Endothelial cell of hepatic sinusoid (primary cell): ENCODE data around the gene CCL24.
"Not testable (repeated sequence)": the region's sequence is repeated elsewhere in the genome, so short reads cannot be mapped to it uniquely, and the experiment has no call there.

Source experiments
- in situ Hi-C: cut with HindIII; loops from 2 replicates; pipeline ENCODE4 v1.10.0; 2017; ENCODE audit warnings: low sequenced_read_pairs

The CCL24 gene

GRCh38 chr7:75789361-75789924 lies 24.2 kb downstream of the CCL24 start:
- in situ Hi-C loops: no loop called here

GRCh38 chr7:75788154-75788847 lies 25.3 kb downstream of the CCL24 start:
- in situ Hi-C loops: not testable (repeated sequence)

DNA sequence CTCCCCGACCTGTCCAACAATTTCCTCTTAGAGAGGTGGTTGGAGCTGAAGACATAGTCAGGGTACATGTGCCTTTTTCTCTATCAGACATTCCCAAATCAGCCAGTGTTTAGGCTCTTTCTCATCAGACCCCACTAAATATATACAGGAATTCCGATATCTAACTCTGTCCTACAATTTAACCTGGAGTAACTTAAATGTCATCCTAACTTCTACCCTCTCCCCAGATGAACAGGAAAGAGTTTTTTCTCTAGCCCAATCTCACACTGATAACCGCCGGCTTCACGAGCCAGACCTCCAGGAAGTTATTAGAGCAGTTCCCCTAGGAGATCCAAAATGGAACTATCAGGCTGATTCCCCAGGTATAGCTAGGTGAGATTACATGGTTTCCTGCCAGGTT lies 30.5 kb downstream of the CCL24 start:
- in situ Hi-C loops: not testable (repeated sequence)

GRCh38 chr7:75780647-75781273 lies 32.8 kb downstream of the CCL24 start:
- in situ Hi-C loops: not testable (repeated sequence)

- in situ Hi-C loops: not testable (repeated sequence)
These were observed 34.1 kb downstream of the CCL24 start for GRCh38 chr7:75779516-75779915.

- in situ Hi-C loops: not testable (repeated sequence)
These were observed 34.6 kb downstream of the CCL24 start for GRCh38 chr7:75779035-75779434.

- in situ Hi-C loops: no loop called here
These were observed 37.2 kb downstream of the CCL24 start for GRCh38 chr7:75776295-75776971.

DNA sequence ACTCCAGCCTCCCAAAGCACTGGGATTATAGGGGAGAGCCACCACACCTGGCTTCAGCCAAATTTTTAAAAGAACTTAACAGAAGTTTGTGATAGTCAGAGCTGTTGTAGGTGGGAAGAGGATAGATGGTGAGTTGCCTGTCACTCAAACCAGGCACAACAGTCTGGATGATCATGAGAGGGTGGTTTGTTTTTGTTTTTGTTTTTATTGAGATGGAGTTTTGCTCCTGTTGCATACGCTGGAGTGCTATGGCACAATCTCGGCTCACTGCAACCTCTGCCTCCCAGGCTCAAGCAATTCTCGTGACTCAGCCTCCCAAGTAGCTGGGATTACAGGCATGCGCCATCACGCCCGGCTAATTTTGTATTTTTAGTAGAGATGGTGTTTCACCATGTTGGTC lies 39.6 kb downstream of the CCL24 start:
- in situ Hi-C loops: loop anchor here (25.0 kb wide), 1 partner anchor 187 kb away; no protein-coding TSS in a partner anchor

DNA sequence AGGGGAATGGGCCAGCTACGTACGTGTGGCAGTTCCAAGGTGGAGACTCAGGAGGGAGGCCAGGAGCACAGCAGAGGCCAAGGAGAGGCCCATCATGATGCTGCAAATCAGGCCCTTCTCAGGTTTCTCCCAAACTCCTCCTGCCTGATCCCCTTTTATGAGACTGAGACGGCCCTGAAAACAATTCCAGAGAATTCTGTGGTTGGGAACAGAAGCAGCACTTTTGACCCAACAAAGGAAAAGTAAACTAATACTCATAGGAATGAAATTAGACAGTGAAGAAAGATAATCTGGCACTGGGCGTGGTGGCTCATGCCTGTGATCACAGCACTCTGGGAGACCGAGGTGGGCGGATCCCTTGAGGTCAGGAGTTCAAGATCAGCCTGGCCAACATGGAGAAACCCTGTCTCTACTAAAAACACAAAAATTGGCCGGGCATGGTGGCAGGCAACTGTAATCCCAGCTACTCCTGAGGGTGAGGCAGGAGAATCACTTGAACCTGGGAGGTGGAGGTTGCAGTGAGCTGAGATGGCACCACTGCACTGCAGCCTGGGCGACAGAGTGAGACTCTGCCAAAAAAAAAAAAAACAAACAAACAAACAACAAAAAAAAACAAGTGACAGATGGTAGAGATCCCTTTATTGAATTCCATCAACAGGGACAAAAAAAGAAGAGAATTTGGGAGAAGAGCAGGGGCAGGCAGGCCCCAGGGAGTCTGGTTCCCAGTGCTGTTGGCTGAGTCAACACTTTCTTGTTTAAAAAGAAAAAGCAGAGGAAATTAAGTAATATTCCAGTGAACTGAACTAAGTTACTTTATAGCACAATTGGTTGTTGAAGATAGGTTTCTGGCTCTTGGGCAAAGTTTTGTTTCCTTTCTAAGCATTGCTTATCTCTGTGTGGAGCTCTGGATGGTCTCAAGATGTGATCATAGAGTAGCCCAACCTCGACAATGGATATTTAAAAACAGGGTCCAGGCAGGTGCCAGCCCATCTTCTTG lies 41.2 kb downstream of the CCL24 start, which contains the start of gene CCL26:
Gene CCL26 (minus strand): TSS at position 131 of the 997 bp plus-strand sequence. CDS start 35 bp downstream, at position 96.
- in situ Hi-C loops: loop anchor here (25.0 kb wide), 1 partner anchor 185 kb away; no protein-coding TSS in a partner anchor

DNA sequence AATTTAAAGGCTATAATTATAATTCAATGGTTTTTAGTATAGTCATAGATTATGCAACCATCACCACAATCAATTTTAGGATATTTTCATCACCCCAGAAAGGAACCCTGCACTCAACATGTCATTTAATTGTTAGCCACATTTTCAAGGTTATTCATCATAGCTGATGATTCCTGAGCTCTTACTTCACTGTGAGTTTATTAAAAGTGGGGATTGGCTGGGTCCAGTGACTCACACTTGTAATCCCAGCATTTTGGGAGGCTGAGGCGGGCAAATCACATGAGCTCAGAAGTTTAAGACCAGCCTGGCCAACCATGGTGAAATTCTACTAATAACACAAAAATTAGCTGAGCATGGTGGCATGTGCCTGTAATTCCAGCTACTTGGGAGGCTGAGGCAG lies 42.4 kb downstream of the CCL24 start:
- in situ Hi-C loops: loop anchor here (25.0 kb wide), 1 partner anchor 184 kb away; no protein-coding TSS in a partner anchor

DNA sequence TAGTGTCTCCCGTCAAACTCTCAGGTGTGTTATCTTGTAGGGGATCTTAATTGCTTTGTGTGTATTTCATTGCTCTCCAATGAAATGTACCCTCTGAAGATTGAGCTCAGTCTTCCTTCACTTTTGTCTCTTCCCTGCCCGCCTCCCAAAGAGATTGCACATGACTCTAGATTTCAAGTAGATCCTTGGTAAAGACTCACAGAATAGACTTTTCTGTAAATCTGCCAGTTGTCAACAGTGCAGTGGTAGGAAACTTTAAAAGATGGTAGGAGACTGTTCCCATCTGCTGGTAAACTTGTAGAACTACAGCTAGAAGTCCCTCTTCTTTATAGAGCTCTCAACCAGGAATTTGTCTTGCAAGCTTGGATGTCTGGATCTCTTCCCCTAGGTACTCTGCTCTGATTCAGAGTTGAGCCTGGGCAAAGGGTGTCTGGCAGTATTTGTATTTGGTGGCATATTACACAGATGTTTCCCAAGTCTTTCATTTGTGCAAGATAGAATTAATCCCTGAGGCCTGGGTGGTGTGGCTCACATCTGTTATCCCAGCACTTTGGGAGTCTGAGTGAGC lies 51.2 kb downstream of the CCL24 start:
- in situ Hi-C loops: loop anchor here (25.0 kb wide), 1 partner anchor 175 kb away; no protein-coding TSS in a partner anchor

DNA sequence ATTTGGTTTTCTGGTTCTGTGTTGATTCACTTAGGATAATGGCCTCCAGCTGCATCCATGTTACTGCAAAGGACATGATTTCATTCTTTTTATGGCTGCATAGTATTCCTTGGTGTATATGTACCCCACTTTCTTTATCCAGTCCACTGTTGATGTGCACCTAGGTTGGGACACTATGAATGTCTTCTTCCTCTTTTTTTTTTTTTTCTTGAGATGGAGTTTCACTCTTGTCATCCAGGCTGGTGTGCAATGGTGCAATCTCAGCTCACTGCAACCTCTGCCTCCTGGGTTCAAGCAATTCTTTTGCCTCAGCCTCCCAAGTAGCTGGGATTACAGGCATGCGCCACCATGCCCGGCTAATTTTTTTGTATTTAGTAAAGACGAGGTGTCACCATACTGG lies 51.8 kb downstream of the CCL24 start:
- in situ Hi-C loops: loop anchor here (25.0 kb wide), 1 partner anchor 174 kb away; no protein-coding TSS in a partner anchor
